Activated CD8-positive, alpha-beta memory T cell treated with anti-CD3 and anti-CD28 coated beads, Interleukin-2, amount 50 U/mL, for 1 hour (primary cell): ENCODE results near the gene HLA-E.
A peak's percentile ranks its signal among the peaks of the same experiment; 100 is the strongest.
"Not testable (repeated sequence)": the region's sequence is repeated elsewhere in the genome, so short reads cannot be mapped to it uniquely, and the experiment has no call there.

Experiments used
- DNase-seq: peaks from one replicate; pipeline ENCODE4 v3.0.0-alpha.2; 2020; ENCODE audit errors: extremely low read depth

The HLA-E gene

GRCh38 chr6:30489081-30490025 is at the start of gene HLA-E:
HLA-E (plus strand) TSS chr6:30489509; CDS start chr6:30489532, 23 bp downstream.
- peak; percentile 92 for DNase-seq

DNA sequence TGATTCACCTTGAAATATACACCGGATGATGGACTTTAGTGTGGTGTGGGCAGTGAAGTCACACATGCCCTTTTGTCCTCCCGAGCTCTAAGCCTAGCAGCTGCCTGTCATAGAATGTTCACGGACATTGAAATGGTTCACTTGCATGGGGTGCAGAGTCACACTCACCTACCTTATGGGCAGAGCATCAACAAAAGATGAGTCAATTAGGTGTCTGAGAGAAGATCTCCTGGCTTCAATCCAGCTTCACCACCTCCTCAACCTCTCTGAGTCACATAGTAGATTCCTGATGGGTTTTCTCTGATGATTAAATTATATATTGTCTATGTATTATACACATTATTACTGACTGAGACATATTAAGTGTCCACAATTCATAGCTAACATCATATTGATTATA is 48.1 kb upstream of the HLA-E start:
- DNase-seq = no peak

- DNase-seq = no peak
These were observed 45.5 kb upstream of the HLA-E start for GRCh38 chr6:30443657-30444450.

DNA sequence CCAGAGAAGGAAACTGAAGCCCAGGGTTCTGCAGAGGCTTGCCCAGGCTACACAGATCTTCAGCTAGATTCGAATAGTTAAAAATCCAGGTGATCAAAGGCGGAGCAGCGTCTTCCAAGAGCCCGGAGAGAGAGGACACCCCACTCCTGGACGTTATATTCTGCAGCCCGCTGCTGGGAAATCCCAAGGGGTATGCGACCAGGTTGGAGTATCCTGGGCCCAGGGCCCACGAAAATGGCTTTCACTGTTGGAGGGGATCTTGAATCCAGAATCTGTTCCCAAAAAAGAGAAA is 44.9 kb upstream of the HLA-E start:
- DNase-seq = no peak

DNA sequence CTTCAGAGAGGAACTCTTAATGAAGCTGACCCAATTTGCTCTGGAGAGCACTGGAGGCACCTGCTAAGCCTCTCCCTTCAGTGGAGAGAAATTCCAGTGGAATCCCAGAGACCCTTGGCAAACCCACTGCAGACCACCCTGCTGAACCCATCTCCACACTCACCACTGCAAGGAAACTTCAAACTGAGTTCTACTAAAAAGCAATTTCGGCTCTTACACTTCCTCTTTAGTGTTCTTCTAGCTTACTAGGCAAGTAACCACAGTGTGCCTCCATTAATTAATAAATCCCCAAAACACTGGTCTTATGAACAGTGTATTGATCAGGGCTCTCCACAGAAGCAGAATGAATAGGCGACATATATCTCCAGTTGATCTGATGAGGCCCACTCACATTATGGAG is 43.0 kb upstream of the HLA-E start:
- no peak for DNase-seq

- no peak for DNase-seq
These were observed 42.1 kb upstream of the HLA-E start for GRCh38 chr6:30447237-30447636.

DNA sequence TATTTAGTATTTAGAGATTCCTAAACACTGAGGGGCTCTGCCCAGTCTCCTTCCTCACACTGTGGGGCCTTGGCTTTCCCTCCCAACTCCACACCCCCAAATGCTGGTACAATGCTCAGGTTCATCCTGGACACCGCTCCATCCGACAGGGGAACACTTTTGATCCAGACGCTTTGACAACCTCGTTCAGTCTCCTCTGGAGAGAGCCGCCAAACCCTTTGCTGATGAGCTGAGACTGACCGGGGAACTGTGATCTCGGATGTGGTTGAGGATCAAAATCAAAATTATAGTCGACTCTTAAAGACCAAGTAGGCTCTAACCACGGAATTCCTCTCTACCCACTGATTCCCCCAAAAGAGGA is 38.8 kb upstream of the HLA-E start:
- no peak for DNase-seq

- peak; percentile 44 for DNase-seq
These were observed 38.1 kb upstream of the HLA-E start for GRCh38 chr6:30450909-30451841.

- no peak for DNase-seq
These were observed 36.4 kb upstream of the HLA-E start for GRCh38 chr6:30452736-30453507.

DNA sequence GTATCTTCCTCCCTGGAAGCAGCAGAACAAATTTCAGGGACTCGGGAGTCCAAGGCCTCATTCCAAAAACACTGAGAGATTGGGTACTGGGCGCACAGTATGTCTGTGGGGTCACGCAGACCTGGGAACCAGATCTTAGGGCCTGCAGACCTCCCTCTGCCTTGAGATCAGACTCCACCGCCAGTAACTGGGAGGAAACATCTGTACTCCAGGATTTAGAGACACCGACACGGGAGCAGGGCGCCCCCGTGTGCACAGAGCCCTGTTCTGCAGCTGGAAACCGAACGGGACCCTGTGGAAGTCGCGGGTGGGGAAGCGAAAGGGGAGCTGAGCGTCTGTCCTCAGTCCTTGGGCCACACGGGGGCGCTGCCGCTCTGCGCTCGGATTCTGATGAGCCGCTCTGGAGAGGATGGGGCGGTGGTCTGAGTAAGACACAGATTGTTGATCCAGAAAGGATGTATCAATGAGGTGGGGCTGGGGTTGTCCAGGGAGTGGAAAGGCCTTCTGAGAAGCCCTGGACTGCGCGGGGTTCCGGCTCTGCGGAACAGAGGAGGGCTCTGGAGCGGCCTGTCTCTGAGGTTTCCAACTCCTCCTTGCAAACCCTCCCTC is 35.7 kb upstream of the HLA-E start:
- peak; percentile 68 for DNase-seq

- no peak for DNase-seq
These were observed 30.2 kb upstream of the HLA-E start for GRCh38 chr6:30459145-30459544.

GRCh38 chr6:30461055-30461454 is 28.3 kb upstream of the HLA-E start:
- DNase-seq = no peak

- DNase-seq = no peak
These were observed 26.8 kb upstream of the HLA-E start for GRCh38 chr6:30462482-30462881.

DNA sequence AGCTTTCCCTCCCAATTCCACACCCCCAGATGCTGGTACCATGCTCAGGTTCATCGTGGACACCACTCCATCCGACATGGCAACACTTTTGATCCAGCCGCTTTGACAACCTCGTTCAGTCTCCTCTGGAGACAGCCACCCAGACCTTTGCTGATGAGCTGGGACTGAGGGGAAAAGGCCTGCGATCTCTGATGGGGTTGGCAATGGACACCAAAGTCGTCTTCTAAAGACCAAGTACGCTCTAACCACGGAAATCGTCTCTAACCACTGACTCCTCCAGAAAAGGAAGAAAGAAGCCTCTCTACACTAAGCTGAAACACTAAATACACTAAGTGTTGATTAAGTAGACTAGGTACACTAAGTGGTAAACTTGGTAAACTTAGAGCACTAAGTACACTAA is 26.1 kb upstream of the HLA-E start:
- no peak for DNase-seq

DNA sequence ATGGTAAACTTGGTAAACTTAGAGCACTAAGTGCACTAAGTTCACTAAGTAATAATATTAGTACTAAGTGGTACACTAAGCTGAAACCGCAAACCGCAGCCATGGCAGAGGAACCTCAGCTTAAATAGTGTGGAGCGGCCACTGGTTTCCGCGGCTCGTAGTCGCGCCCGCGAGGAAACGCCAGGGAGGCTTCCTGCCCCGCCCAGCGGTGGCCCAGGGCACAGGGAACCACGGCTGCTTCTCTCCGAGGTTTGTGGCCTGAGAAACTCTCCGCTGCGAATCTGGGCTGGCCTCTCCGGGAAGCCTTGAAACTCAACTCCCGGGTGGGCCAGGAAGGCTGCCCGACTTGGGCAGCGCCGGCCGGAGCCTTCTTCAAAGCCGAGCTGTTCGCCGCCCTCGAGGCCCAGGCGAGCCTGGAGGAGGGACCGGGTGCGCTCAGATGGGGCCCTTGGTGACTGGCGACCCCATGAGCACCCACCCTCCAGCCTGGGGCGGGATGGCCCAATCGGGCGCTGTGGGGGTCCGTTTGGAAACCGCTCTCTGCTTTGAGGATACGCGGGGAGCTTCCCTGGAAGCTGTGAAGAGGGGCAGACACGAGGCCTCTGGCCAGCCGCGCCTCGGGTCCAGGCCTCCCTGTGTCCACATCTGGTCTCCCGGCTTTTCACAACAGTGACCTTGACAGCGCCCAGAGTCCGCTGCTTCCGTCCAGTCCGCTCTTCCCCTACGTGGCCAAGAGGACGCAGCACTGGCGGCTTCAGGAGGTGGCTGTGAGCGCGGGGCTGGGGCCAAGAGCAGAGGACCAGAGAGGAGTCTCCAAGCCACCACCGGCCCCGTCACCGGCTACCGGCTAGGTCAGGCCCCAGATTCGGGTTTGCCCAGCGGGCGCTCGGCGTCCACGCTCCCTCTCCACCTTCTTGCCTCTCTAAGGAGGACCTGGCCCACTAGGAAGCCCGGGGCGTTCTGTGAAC is 25.4 kb upstream of the HLA-E start:
- DNase-seq = peak; percentile 38

DNA sequence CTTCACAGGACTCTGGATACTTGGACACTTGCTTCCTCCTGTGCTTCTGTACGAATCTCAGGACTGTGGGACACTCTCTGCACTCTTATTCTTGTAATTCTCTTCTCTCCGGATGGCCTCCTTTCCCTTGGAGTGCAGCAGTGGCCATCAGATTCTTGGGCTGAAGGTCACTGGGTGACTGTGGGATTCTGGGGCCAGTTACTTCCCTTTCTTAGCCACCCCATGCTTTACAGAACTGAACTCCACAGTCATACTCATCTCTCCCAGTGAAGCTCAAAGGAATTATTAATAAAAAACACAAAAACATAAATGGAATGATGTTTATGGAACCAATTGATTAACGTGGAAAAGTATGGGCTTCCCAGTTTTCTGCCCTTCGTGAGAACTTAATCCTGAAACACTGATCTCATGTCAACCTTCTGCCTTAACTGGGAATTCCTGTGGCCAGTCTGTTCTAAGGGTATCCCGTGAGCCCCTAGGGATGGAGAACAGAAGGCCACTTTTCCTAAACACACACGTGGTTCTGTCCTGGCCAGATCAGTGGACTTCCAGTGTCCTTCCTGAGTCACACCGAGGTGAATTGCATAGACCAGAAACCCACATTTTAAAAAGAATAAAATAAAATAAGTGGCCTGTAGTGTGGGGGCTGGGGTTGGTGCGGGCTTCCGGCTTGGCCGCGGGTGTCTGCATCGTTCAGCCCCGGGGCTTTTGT is 23.6 kb upstream of the HLA-E start:
- no peak for DNase-seq

- no peak for DNase-seq
These were observed 18.3 kb upstream of the HLA-E start for GRCh38 chr6:30470968-30471367.

DNA sequence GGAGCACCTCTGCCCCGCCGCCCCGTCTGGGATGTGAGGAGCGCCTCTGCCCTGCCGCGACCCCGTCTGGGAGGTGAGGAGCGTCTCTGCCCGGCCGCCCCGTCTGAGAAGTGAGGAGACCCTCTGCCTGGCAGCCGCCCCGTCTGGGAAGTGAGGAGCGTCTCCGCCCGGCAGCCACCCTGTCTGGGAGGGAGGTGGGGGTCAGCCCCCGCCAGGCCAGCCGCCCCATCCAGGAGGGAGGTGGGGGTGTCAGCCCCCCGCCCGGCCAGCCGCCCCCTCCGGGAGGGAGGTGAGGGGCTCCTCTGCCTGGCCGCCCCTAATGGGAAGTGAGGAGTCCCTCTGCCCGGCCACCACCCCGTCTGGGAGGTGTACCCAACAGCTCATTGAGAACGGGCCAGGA is 14.2 kb upstream of the HLA-E start:
- DNase-seq = not testable (repeated sequence)
